ENCODE data around the gene PTX3.

The PTX3 gene

GRCh38 chr3:157427901-157428300 lies 8.7 kb upstream of the PTX3 start:
- no peak for DNase-seq

GRCh38 chr3:157428853-157429252 lies 7.8 kb upstream of the PTX3 start:
- DNase-seq: no peak

GRCh38 chr3:157429708-157430107 lies 6.9 kb upstream of the PTX3 start:
- DNase-seq: peak in 1 of 2 experiments; percentile 25

- no peak for DNase-seq
Observed at GRCh38 chr3:157438194-157438730, 1.6 kb downstream of the PTX3 start.

- no peak for DNase-seq
Observed at GRCh38 chr3:157441102-157441624, 4.5 kb downstream of the PTX3 start.

- DNase-seq: no peak
Observed at GRCh38 chr3:157442729-157443128, 6.1 kb downstream of the PTX3 start.

GRCh38 chr3:157443905-157444796 lies 7.5 kb downstream of the PTX3 start:
- DNase-seq: no peak

GRCh38 chr3:157444797-157445184 lies 8.1 kb downstream of the PTX3 start:
- no peak for DNase-seq

GRCh38 chr3:157445857-157446256 lies 9.2 kb downstream of the PTX3 start:
- no peak for DNase-seq

- peak in 1 of 2 experiments; percentile 55 for DNase-seq
Observed at GRCh38 chr3:157447026-157447694, 10.5 kb downstream of the PTX3 start.

GRCh38 chr3:157452097-157452496 lies 15.4 kb downstream of the PTX3 start:
- DNase-seq: no peak

GRCh38 chr3:157453824-157454223 lies 17.2 kb downstream of the PTX3 start:
- DNase-seq: no peak

GRCh38 chr3:157459706-157460105 lies 23.1 kb downstream of the PTX3 start:
- no peak for DNase-seq

GRCh38 chr3:157460253-157460652 lies 23.6 kb downstream of the PTX3 start:
- no peak for DNase-seq

- no peak for DNase-seq
Observed at GRCh38 chr3:157463816-157464215, 27.2 kb downstream of the PTX3 start.

- no peak for DNase-seq
Observed at GRCh38 chr3:157464321-157464720, 27.7 kb downstream of the PTX3 start.

- no peak for DNase-seq
Observed at GRCh38 chr3:157465741-157466140, 29.1 kb downstream of the PTX3 start.

- no peak for DNase-seq
Observed at GRCh38 chr3:157467200-157467599, 30.6 kb downstream of the PTX3 start.

- DNase-seq: no peak
Observed at GRCh38 chr3:157469561-157470294, 33.1 kb downstream of the PTX3 start.

- DNase-seq: no peak
Observed at GRCh38 chr3:157471064-157471463, 34.4 kb downstream of the PTX3 start.

GRCh38 chr3:157472648-157473047 lies 36.0 kb downstream of the PTX3 start:
- no peak for DNase-seq

- DNase-seq: no peak
Observed at GRCh38 chr3:157475921-157476414, 39.3 kb downstream of the PTX3 start.

- no peak for DNase-seq
Observed at GRCh38 chr3:157477441-157477840, 40.8 kb downstream of the PTX3 start.

All from SW 1271 (cell line).